Prostate gland (tissue), 2 donors: ENCODE results near the gene TBC1D24.

ENCODE experiments used
- CTCF ChIP-seq, 4 experiments: fragments of 200-600 bp in 2 of 4; fragments of 450-650 bp in 2 of 4; sonication (generic) in 2 of 4; IDR thresholded peaks; 1 replicate in 3 of 4; 2 replicates in 1 of 4; pipeline ENCODE4 v1.5.1; 2016 to 2019; ENCODE audit warnings: antibody characterized with exemption in 4 of 4, mild to moderate bottlenecking in 2 of 4, moderate library complexity in 2 of 4
- POLR2A ChIP-seq: fragments of 450-650 bp; IDR thresholded peaks from one replicate; pipeline ENCODE4 v1.6.1; 2016; ENCODE audit warnings: antibody characterized with exemption, mild to moderate bottlenecking

GRCh38 chr16:2529061-2529931 lies 54.4 kb downstream of the TBC1D24 start:
- TF ChIP-seq CTCF (IDR thresholded peaks at IDR 0.05): no peak
- no peak for TF ChIP-seq POLR2A
